Measurements from ENCODE around the gene ALCAM.

- TF ChIP-seq POLR2A (IDR thresholded peaks at IDR 0.05; ENCODE audit: low read length) (no peak), GATA1 (IDR thresholded peaks at IDR 0.05; ENCODE audit: low read depth, low read length) (no peak)
These were observed 104.1 kb downstream of the ALCAM start for GRCh38 chr3:105470851-105471250.

Data from erythroblast (primary cell).